Gastrocnemius medialis (tissue), 4 donors: Measurements from ENCODE around the gene NEDD4.

ENCODE experiments used
- POLR2A ChIP-seq, 2 donors: fragments of 450-650 bp; IDR thresholded peaks; one replicate each; pipeline ENCODE4 v1.6.1; 2017; ENCODE audit warnings: antibody characterized with exemption in 2 of 2, mild to moderate bottlenecking in 2 of 2, moderate library complexity in 2 of 2
- TF ChIP-seq, protein P1 (sequence below), 5 experiments: fragments of 450-650 bp in 3 of 5; fragments of 200-600 bp in 2 of 5; sonication (generic) in 2 of 5; IDR thresholded peaks in 4 of 5; conservative IDR thresholded peaks in 1 of 5; 1 replicate in 4 of 5; 2 replicates in 1 of 5; pipeline ENCODE4 v1.5.1; 2016 to 2019; ENCODE audit warnings: antibody characterized with exemption in 5 of 5, mild to moderate bottlenecking in 3 of 5, moderate library complexity in 3 of 5

DNA sequence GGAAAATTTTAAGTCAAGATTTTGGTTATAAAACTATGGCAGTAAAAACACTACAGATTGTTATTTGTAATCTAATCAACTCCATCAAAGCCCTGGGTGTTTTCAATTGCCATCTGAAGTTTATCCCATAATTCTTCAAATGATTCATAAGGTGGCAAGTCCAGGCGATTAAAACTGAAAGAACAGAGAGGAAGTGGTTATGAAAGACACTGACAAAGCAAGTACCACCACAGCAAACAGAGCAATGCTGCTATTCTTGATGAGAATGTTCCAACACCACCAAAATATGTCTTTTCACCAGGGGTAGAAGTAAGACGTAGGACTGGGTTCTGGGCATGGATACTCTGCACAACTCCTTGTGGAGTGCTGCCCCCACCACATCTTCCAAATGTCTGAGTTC is 163.6 kb downstream of the NEDD4 start:
- no peak for TF ChIP-seq POLR2A (IDR thresholded peaks at IDR 0.05)
- TF ChIP-seq, protein P1, sequence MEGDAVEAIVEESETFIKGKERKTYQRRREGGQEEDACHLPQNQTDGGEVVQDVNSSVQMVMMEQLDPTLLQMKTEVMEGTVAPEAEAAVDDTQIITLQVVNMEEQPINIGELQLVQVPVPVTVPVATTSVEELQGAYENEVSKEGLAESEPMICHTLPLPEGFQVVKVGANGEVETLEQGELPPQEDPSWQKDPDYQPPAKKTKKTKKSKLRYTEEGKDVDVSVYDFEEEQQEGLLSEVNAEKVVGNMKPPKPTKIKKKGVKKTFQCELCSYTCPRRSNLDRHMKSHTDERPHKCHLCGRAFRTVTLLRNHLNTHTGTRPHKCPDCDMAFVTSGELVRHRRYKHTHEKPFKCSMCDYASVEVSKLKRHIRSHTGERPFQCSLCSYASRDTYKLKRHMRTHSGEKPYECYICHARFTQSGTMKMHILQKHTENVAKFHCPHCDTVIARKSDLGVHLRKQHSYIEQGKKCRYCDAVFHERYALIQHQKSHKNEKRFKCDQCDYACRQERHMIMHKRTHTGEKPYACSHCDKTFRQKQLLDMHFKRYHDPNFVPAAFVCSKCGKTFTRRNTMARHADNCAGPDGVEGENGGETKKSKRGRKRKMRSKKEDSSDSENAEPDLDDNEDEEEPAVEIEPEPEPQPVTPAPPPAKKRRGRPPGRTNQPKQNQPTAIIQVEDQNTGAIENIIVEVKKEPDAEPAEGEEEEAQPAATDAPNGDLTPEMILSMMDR (IDR thresholded peaks at IDR 0.05 in 4 of 5, conservative IDR thresholded peaks at IDR 0.05 in 1 of 5) = no peak
